ENCODE data around the gene PTPRG. TPM values are rescaled to one million over a fixed set of nuclear protein-coding genes. Genes with fewer than 3 reads are reported as not detected.

PTPRG gene
- total and polyA plus RNA-seq, 2 of the 13 experiments (the other 11 are each of a cell fraction or from before 2014, with no cell fraction given), result 8.0 to 25.3 TPM

DNA sequence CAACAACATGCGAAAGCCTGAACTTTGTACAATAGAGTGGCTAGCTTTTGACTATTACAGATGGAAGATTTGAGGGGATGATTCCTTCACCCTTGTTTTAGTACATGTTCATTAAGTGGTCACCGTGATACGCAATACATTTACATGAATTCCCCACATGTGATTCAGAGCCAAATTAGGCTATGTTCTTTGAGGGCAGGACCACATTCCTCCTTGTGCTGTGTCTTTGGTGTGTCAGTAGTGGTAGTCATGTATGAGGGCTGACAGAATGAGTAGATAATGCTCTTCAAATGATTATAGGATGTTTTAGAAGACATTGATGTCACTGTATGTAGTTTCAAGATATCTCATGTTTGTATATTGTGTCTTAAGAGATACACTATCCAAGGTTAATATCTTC lies 12.1 kb downstream of the PTPRG start:
- H3K9me3 ChIP-seq (ENCODE audit: low read length), result no peaks in the 10 kb centered on the region
- no peak for TF ChIP-seq ETS1 (CRISPR knock-in tag; IDR thresholded peaks at IDR 0.05)
- no peak for TF ChIP-seq ZNF768 (CRISPR knock-in tag; IDR thresholded peaks at IDR 0.05)
- TF ChIP-seq ZNF251 (CRISPR knock-in tag; IDR thresholded peaks at IDR 0.05), result no peak
- TF ChIP-seq AGO2 (optimal IDR thresholded peaks at IDR 0.05; ENCODE audit: low read depth, low read length), result no peak
- TF ChIP-seq ZBTB1 (CRISPR knock-in tag; IDR thresholded peaks at IDR 0.05; ENCODE audit: borderline replicate concordance), result no peak
- no peak for TF ChIP-seq NCOR1 (IDR thresholded peaks at IDR 0.05; ENCODE audit: borderline replicate concordance, low read length)
- no peak for TF ChIP-seq ZNF629 (CRISPR knock-in tag; conservative IDR thresholded peaks at IDR 0.05)
- TF ChIP-seq ZKSCAN1 (IDR thresholded peaks at IDR 0.05; ENCODE audit: low read length), result no peak
- no peak for TF ChIP-seq CHD4 (IDR thresholded peaks at IDR 0.05; ENCODE audit: borderline replicate concordance, low read length)
- TF ChIP-seq, protein P1, sequence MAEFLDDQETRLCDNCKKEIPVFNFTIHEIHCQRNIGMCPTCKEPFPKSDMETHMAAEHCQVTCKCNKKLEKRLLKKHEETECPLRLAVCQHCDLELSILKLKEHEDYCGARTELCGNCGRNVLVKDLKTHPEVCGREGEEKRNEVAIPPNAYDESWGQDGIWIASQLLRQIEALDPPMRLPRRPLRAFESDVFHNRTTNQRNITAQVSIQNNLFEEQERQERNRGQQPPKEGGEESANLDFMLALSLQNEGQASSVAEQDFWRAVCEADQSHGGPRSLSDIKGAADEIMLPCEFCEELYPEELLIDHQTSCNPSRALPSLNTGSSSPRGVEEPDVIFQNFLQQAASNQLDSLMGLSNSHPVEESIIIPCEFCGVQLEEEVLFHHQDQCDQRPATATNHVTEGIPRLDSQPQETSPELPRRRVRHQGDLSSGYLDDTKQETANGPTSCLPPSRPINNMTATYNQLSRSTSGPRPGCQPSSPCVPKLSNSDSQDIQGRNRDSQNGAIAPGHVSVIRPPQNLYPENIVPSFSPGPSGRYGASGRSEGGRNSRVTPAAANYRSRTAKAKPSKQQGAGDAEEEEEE (CRISPR knock-in tag; IDR thresholded peaks at IDR 0.05; ENCODE audit: borderline replicate concordance), result no peak
- DNase-seq (ENCODE audit: low spot score) (no peak), FAIRE-seq (no peak), ATAC-seq (no peak)
- 81% methylated on average over 3 of the region's 3 CpGs for WGBS (ENCODE audit: low lambda C conversion rate)
- POLR2A ChIA-PET, result interaction anchor here (2.1 kb wide), 1 partner anchor 12 kb away, joined by 12 read pairs; the partner anchor contains the start of gene PTPRG
- intact Hi-C loops (cut with micrococcal nuclease; ENCODE audit: unreplicated experiment), result no loop called here
- H3K36me3 ChIP-seq (replicated peaks in 1 of 2; ENCODE audit: control insufficient read depth in 1 of 2, insufficient read depth in 2 of 2, low read length in 2 of 2), result no peaks in the 10 kb centered on the region; a peak in 1 of 5 replicates
- H3K4me3 ChIP-seq (replicated peaks in 1 of 3; ENCODE audit: insufficient read depth in 1 of 3, low read depth in 2 of 3, low read length in 3 of 3), result no peak overlapping the region
- in situ Hi-C loops (cut with HindIII; ENCODE audit: extremely low pct_ligation_motif_present, low pct_unique_long_range_greater_than_20kb), result loop anchor here (25.0 kb wide), 1 partner anchor 614 kb away; no protein-coding TSS in a partner anchor
- no TSS peak for BruUV-seq (replicated peaks)
- H3K79me2 ChIP-seq (ENCODE audit: insufficient read depth, low read length), result peaks cover 73% of the 10 kb centered on the region
- no peak overlapping the region for H3K4me2 ChIP-seq (ENCODE audit: low read depth, low read length)
- H4K20me1 ChIP-seq (ENCODE audit: insufficient read depth, low read length), result peaks cover under 1% of the 10 kb centered on the region; the same call in 1 of the 2 replicates
- peaks cover 21% of the 10 kb centered on the region for H3K4me1 ChIP-seq (ENCODE audit: insufficient read depth, low read length)
- H2AFZ ChIP-seq (ENCODE audit: low read length), result no peak overlapping the region
- no peaks in the 10 kb centered on the region for H3K27me3 ChIP-seq (ENCODE audit: control insufficient read depth in 1 of 2, insufficient read depth in 2 of 2, low read length in 2 of 2)
- no peak overlapping the region for H3K27ac ChIP-seq (ENCODE audit: extremely low read length, insufficient read depth, low read length)
- CTCF ChIA-PET (ENCODE audit: low intra/inter-chr PET ratio, low total read pairs), result no interaction called here
- no peak overlapping the region for H3K9ac ChIP-seq (ENCODE audit: insufficient read depth, low read depth, low read length)

Measured in HepG2 (cell line).